SK-N-SH treated with all-trans-retinoic acid at 6 μM for 48 hours (cell line): ENCODE data around the gene FOXB1.

ENCODE experiments used
- ATAC-seq: fragments of 200-7000 bp; cut with Tn5 transposase; 3 replicates; pipeline ENCODE4 v1.9.1; 2020; ENCODE audit warnings: mild to moderate bottlenecking, moderate library complexity
- ARNTL ChIP-seq: fragments of 450-650 bp; formaldehyde crosslinking; IDR thresholded peaks from 2 replicates; pipeline ENCODE4 v1.5.0; 2020; ENCODE audit warnings: low read depth, mild to moderate bottlenecking, moderate library complexity, borderline replicate concordance
- BACH2 ChIP-seq: fragments of 250-450 bp; sonication (Bioruptor Pico); IDR thresholded peaks from 2 replicates; pipeline ENCODE4 v1.9.0; 2021; ENCODE audit warnings: mild to moderate bottlenecking, borderline replicate concordance
- CREB5 ChIP-seq: fragments of 250-450 bp; sonication (Bioruptor Pico); IDR thresholded peaks from 2 replicates; pipeline ENCODE4 v1.5.1; 2020; ENCODE audit warnings: low read depth, mild to moderate bottlenecking, moderate library complexity
- CSDC2 ChIP-seq: fragments of 250-450 bp; sonication (Bioruptor Pico); IDR thresholded peaks from 2 replicates; pipeline ENCODE4 v1.5.0; 2020; ENCODE audit warnings: mild to moderate bottlenecking, moderate library complexity
- CSRNP3 ChIP-seq: fragments of 250-450 bp; sonication (Bioruptor Pico); IDR thresholded peaks from 2 replicates; pipeline ENCODE4 v1.5.1; 2021; ENCODE audit warnings: mild to moderate bottlenecking, moderate library complexity
- ESRRG ChIP-seq: fragments of 250-450 bp; sonication (Bioruptor Pico); IDR thresholded peaks from 2 replicates; pipeline ENCODE4 v1.6.1; 2021; ENCODE audit warnings: mild to moderate bottlenecking
- GLIS3 ChIP-seq: fragments of 250-450 bp; sonication (Bioruptor Pico); IDR thresholded peaks from 2 replicates; pipeline ENCODE4 v1.5.0; 2020; ENCODE audit warnings: mild to moderate bottlenecking, moderate library complexity
- OSR1 ChIP-seq: fragments of 250-450 bp; sonication (Bioruptor Pico); IDR thresholded peaks from 2 replicates; pipeline ENCODE4 v1.8.0; 2022; ENCODE audit warnings: moderate library complexity, mild to moderate bottlenecking, inconsistent platforms
- PATZ1 ChIP-seq: fragments of 250-450 bp; sonication (Bioruptor Pico); IDR thresholded peaks from 2 replicates; pipeline ENCODE4 v1.8.0; 2020; ENCODE audit warnings: mild to moderate bottlenecking, moderate library complexity, borderline replicate concordance
- POU6F1 ChIP-seq: fragments of 250-450 bp; sonication (Bioruptor Pico); IDR thresholded peaks from 2 replicates; pipeline ENCODE4 v1.8.0; 2021; ENCODE audit warnings: low read depth, mild to moderate bottlenecking, moderate library complexity, borderline replicate concordance
- PPARA ChIP-seq: fragments of 250-450 bp; sonication (Bioruptor Pico); IDR thresholded peaks from 2 replicates; pipeline ENCODE4 v1.5.0; 2020; ENCODE audit warnings: mild to moderate bottlenecking, borderline replicate concordance
- RARB ChIP-seq: fragments of 250-450 bp; sonication (Bioruptor Pico); IDR thresholded peaks from 2 replicates; pipeline ENCODE4 v1.8.0; 2021; ENCODE audit warnings: mild to moderate bottlenecking, moderate library complexity
- SNAI2 ChIP-seq: fragments of 250-450 bp; sonication (Bioruptor Pico); IDR thresholded peaks from 2 replicates; pipeline ENCODE4 v1.5.0; 2020; ENCODE audit warnings: mild to moderate bottlenecking, moderate library complexity
- TCF4 ChIP-seq: fragments of 250-450 bp; sonication (Bioruptor Pico); IDR thresholded peaks from 2 replicates; pipeline ENCODE4 v1.8.0; 2021; ENCODE audit warnings: mild to moderate bottlenecking, moderate library complexity, borderline replicate concordance
- TOX ChIP-seq: fragments of 250-450 bp; sonication (Bioruptor Pico); IDR thresholded peaks from 2 replicates; pipeline ENCODE4 v1.8.0; 2021; ENCODE audit warnings: mild to moderate bottlenecking, moderate library complexity, borderline replicate concordance
- TSHZ2 ChIP-seq: fragments of 250-450 bp; sonication (Bioruptor Pico); IDR thresholded peaks from 2 replicates; pipeline ENCODE4 v1.5.0; 2020; ENCODE audit warnings: mild to moderate bottlenecking, moderate library complexity
- ZC3H10 ChIP-seq: fragments of 250-450 bp; sonication (Bioruptor Pico); IDR thresholded peaks from 2 replicates; pipeline ENCODE4 v1.5.1; 2021; ENCODE audit warnings: mild to moderate bottlenecking, moderate library complexity
- ZFP30 ChIP-seq: fragments of 450-650 bp; formaldehyde crosslinking; IDR thresholded peaks from 2 replicates; pipeline ENCODE4 v1.5.0; 2022; ENCODE audit warnings: mild to moderate bottlenecking, moderate library complexity
- ZNF565 ChIP-seq: fragments of 450-650 bp; formaldehyde crosslinking; conservative IDR thresholded peaks from 2 replicates; pipeline ENCODE4 v1.5.0; 2020; ENCODE audit warnings: low read depth, mild to moderate bottlenecking, moderate library complexity
- ZNF70 ChIP-seq: fragments of 450-650 bp; formaldehyde crosslinking; IDR thresholded peaks from 2 replicates; pipeline ENCODE4 v1.5.0; 2020; ENCODE audit warnings: mild to moderate bottlenecking, moderate library complexity
- ZNF8 ChIP-seq: fragments of 450-650 bp; formaldehyde crosslinking; IDR thresholded peaks from 2 replicates; pipeline ENCODE4 v1.5.0; 2020; ENCODE audit warnings: mild to moderate bottlenecking, moderate library complexity

The FOXB1 gene

GRCh38 chr15:60010858-60011257 lies 6.7 kb downstream of the FOXB1 start:
- TF ChIP-seq ZNF70 (CRISPR knock-in tag) (no peak), ESRRG (no peak), GLIS3 (CRISPR knock-in tag) (no peak), CREB5 (no peak), RARB (CRISPR knock-in tag) (no peak), TSHZ2 (no peak), ZNF565 (CRISPR knock-in tag) (no peak), PPARA (CRISPR knock-in tag) (no peak), BACH2 (CRISPR knock-in tag) (no peak), ZNF8 (CRISPR knock-in tag) (no peak), POU6F1 (no peak)
- no peak for ATAC-seq

- TF ChIP-seq CSDC2 (no peak), CSRNP3 (no peak), ESRRG (no peak), POU6F1 (no peak), SNAI2 (CRISPR knock-in tag) (no peak), RARB (CRISPR knock-in tag) (no peak), ZC3H10 (CRISPR knock-in tag) (no peak)
- ATAC-seq: no peak
Measured at GRCh38 chr15:60012695-60013094, 8.6 kb downstream of the FOXB1 start.

GRCh38 chr15:60017538-60018520 lies 13.7 kb downstream of the FOXB1 start:
- no peak for ATAC-seq
- TF ChIP-seq POU6F1 (no peak), CSRNP3 (no peak), PPARA (CRISPR knock-in tag) (no peak), PATZ1 (CRISPR knock-in tag) (no peak), SNAI2 (CRISPR knock-in tag) (no peak), ARNTL (CRISPR knock-in tag) (no peak), TOX (CRISPR knock-in tag) (no peak), ZNF565 (CRISPR knock-in tag) (no peak), CSDC2 (no peak), OSR1 (CRISPR knock-in tag) (no peak), ZFP30 (no peak), TCF4 (CRISPR knock-in tag) (no peak)
